GM19395 (cell line): Measurements from ENCODE around the gene SVBP.
"Not testable (repeated sequence)": the region's sequence is repeated elsewhere in the genome, so short reads cannot be mapped to it uniquely, and the experiment has no call there.

Experiments
- ATAC-seq: cut with Tn5 transposase; IDR thresholded peaks from one replicate; pipeline ENCODE4 v1.9.1; 2021; ENCODE audit warnings: mild to moderate bottlenecking, moderate library complexity; ENCODE audit not compliant: unreplicated experiment

SVBP gene

GRCh38 chr1:42841440-42842147 lies 24.4 kb upstream of the SVBP start:
- ATAC-seq, result no peak

GRCh38 chr1:42841010-42841409 lies 23.8 kb upstream of the SVBP start:
- no peak for ATAC-seq

GRCh38 chr1:42838482-42839190 lies 21.4 kb upstream of the SVBP start:
- no peak for ATAC-seq

GRCh38 chr1:42837709-42838108 lies 20.5 kb upstream of the SVBP start:
- no peak for ATAC-seq

- ATAC-seq, result no peak
Observed at GRCh38 chr1:42835422-42835821, 18.2 kb upstream of the SVBP start.

- ATAC-seq, result no peak
Observed at GRCh38 chr1:42834803-42835202, 17.6 kb upstream of the SVBP start.

GRCh38 chr1:42833981-42834380 lies 16.8 kb upstream of the SVBP start:
- no peak for ATAC-seq

GRCh38 chr1:42832641-42833240 lies 15.5 kb upstream of the SVBP start:
- no peak for ATAC-seq

- ATAC-seq, result no peak
Observed at GRCh38 chr1:42831273-42831672, 14.1 kb upstream of the SVBP start.

- ATAC-seq, result no peak
Observed at GRCh38 chr1:42830631-42831030, 13.4 kb upstream of the SVBP start.

GRCh38 chr1:42825036-42825851 lies 8.0 kb upstream of the SVBP start:
- ATAC-seq, result no peak

GRCh38 chr1:42824481-42825035 lies 7.4 kb upstream of the SVBP start:
- ATAC-seq, result no peak

GRCh38 chr1:42822800-42823392 lies 5.7 kb upstream of the SVBP start:
- ATAC-seq, result no peak

GRCh38 chr1:42821690-42822089 lies 4.5 kb upstream of the SVBP start:
- no peak for ATAC-seq

- ATAC-seq, result no peak
Observed at GRCh38 chr1:42820813-42821212, 3.6 kb upstream of the SVBP start.

GRCh38 chr1:42817976-42818375 lies 779 bp upstream of the SVBP start:
- ATAC-seq, result no peak

GRCh38 chr1:42817440-42817767 lies 207 bp upstream of the SVBP start:
- ATAC-seq, result no peak

- no peak for ATAC-seq
Observed at GRCh38 chr1:42815941-42816584, 1.1 kb downstream of the SVBP start.

GRCh38 chr1:42814815-42815214 lies 2.4 kb downstream of the SVBP start:
- ATAC-seq, result not testable (repeated sequence)

- no peak for ATAC-seq
Observed at GRCh38 chr1:42807056-42807668, 10.0 kb downstream of the SVBP start.
